Measurements from ENCODE around the gene CREB5. TPM values are rescaled to one million over a fixed set of nuclear protein-coding genes. Genes with fewer than 3 reads are reported as not detected.

CREB5 gene
- total RNA-seq, 4 donors from 2014 or later = 11.9 to 25.3 (median 14.4) TPM

- TF ChIP-seq, protein P1, sequence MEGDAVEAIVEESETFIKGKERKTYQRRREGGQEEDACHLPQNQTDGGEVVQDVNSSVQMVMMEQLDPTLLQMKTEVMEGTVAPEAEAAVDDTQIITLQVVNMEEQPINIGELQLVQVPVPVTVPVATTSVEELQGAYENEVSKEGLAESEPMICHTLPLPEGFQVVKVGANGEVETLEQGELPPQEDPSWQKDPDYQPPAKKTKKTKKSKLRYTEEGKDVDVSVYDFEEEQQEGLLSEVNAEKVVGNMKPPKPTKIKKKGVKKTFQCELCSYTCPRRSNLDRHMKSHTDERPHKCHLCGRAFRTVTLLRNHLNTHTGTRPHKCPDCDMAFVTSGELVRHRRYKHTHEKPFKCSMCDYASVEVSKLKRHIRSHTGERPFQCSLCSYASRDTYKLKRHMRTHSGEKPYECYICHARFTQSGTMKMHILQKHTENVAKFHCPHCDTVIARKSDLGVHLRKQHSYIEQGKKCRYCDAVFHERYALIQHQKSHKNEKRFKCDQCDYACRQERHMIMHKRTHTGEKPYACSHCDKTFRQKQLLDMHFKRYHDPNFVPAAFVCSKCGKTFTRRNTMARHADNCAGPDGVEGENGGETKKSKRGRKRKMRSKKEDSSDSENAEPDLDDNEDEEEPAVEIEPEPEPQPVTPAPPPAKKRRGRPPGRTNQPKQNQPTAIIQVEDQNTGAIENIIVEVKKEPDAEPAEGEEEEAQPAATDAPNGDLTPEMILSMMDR (IDR thresholded peaks at IDR 0.05; ENCODE audit: low read depth) = no peak
Observed at GRCh38 chr7:28729281-28729680, 317.0 kb downstream of the CREB5 start.

GRCh38 chr7:28729727-28730126, 317.4 kb downstream of the CREB5 start:
- TF ChIP-seq, protein P1 (IDR thresholded peaks at IDR 0.05; ENCODE audit: low read depth) = no peak

- TF ChIP-seq, protein P1 (IDR thresholded peaks at IDR 0.05; ENCODE audit: low read depth) = no peak
Observed at GRCh38 chr7:28731092-28731658, 318.9 kb downstream of the CREB5 start.

- TF ChIP-seq, protein P1 (IDR thresholded peaks at IDR 0.05; ENCODE audit: low read depth) = no peak
Observed at GRCh38 chr7:28732071-28732869, 320.0 kb downstream of the CREB5 start.

DNA sequence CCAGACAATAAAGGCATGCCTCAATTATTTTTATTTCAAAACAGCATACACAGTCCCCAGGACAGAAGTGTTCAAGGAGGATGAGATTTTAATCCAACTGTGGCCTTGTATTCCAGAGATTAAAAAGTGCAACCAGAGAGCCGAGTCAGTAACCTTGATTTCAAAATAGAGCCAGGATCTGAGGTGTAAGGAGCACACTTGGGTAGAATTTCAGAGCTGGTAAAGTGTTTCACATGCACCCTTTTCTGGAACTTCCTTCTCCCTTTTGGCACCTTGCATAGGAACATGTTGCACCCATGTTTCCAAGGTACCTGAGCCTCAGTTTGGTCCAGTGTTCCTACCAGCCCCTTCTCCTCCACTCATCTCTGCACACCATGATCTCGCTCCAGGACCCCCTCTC, 320.7 kb downstream of the CREB5 start:
- TF ChIP-seq, protein P1 (IDR thresholded peaks at IDR 0.05; ENCODE audit: low read depth) = no peak

DNA sequence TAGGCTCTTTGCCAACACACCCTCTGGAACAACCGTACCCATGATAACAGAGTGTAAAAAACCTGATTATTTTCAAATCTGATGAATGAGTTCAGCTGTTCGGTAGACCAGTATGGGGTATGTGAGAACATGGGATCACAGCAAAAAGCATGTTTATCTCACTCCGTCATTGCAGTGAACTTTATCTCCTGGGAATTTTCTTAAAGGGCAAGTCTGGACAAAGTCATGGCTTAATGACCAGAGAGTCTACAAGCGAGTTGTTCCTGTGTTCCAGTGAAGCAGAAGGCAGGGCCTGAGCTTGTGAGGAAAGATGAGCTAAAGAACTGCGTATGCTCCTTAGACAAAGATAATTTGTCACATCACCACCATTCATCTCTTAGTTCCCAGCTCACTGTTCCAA, 326.1 kb downstream of the CREB5 start:
- TF ChIP-seq, protein P1 (IDR thresholded peaks at IDR 0.05; ENCODE audit: low read depth) = no peak

DNA sequence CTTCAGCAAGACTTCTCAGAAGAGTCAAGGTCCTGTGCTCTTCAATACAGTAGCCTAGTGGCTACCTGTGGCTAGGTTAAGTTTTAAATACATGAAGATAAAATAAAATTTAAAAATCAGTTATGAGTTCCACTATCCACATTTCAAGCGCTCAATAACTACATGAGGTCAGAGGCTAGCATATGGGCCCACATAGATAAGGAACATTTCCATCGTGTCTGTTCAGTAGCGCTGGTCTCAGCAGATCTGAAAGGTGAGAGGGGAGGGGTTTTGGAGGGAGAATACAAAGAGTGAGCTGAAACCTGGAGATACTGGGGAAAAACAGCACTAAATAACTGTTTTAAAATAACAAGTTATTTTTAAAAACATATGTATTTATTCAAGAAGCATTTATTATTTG, 326.8 kb downstream of the CREB5 start:
- TF ChIP-seq, protein P1 (IDR thresholded peaks at IDR 0.05; ENCODE audit: low read depth) = no peak

All from subcutaneous adipose tissue (tissue), 4 donors.